Thyroid gland (tissue), 4 donors: Measurements from ENCODE around the gene KLHL25.

Experiments used
- POLR2A ChIP-seq, 2 donors: fragments of 450-650 bp; IDR thresholded peaks; one replicate each; pipeline ENCODE4 v1.6.1; 2017; ENCODE audit warnings: antibody characterized with exemption in 2 of 2, mild to moderate bottlenecking in 2 of 2, moderate library complexity in 1 of 2
- TF ChIP-seq, protein P1 (sequence below), 6 experiments: fragments of 200-600 bp in 3 of 6; fragments of 450-650 bp in 3 of 6; sonication (generic) in 3 of 6; IDR thresholded peaks; one replicate each; pipeline ENCODE4 v1.5.1; 2016 to 2019; ENCODE audit warnings: antibody characterized with exemption in 6 of 6, mild to moderate bottlenecking in 2 of 6, inconsistent platforms in 1 of 6, moderate library complexity in 1 of 6

GRCh38 chr15:85792912-85793590 is 1.7 kb downstream of the KLHL25 start:
- TF ChIP-seq, protein P1, sequence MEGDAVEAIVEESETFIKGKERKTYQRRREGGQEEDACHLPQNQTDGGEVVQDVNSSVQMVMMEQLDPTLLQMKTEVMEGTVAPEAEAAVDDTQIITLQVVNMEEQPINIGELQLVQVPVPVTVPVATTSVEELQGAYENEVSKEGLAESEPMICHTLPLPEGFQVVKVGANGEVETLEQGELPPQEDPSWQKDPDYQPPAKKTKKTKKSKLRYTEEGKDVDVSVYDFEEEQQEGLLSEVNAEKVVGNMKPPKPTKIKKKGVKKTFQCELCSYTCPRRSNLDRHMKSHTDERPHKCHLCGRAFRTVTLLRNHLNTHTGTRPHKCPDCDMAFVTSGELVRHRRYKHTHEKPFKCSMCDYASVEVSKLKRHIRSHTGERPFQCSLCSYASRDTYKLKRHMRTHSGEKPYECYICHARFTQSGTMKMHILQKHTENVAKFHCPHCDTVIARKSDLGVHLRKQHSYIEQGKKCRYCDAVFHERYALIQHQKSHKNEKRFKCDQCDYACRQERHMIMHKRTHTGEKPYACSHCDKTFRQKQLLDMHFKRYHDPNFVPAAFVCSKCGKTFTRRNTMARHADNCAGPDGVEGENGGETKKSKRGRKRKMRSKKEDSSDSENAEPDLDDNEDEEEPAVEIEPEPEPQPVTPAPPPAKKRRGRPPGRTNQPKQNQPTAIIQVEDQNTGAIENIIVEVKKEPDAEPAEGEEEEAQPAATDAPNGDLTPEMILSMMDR (IDR thresholded peaks at IDR 0.05), result no peak
- TF ChIP-seq POLR2A (IDR thresholded peaks at IDR 0.05), result no peak
